ENCODE results near the gene TFRC.

The TFRC gene

GRCh38 chr3:196012941-196013476, 68.9 kb downstream of the TFRC start:
- DNase-seq (ENCODE audit: low read depth): no peak
- H3K4me3 ChIP-seq (ENCODE audit: low read depth, low read length): no peak overlapping the region
- TF ChIP-seq MAX (IDR thresholded peaks at IDR 0.05; ENCODE audit: low read depth, low read length): no peak
- TF ChIP-seq CTCF (IDR thresholded peaks at IDR 0.05; ENCODE audit: low read depth, low read length): no peak
- no peak for TF ChIP-seq POLR2A (IDR thresholded peaks at IDR 0.05; ENCODE audit: extremely low read depth, insufficient read length)
- TF ChIP-seq MYC (IDR thresholded peaks at IDR 0.05; ENCODE audit: low read depth, low read length): no peak

- DNase-seq (ENCODE audit: low read depth): no peak
- TF ChIP-seq CTCF (IDR thresholded peaks at IDR 0.05; ENCODE audit: low read depth, low read length) (no peak), MYC (IDR thresholded peaks at IDR 0.05; ENCODE audit: low read depth, low read length) (no peak), MAX (IDR thresholded peaks at IDR 0.05; ENCODE audit: low read depth, low read length) (no peak), POLR2A (IDR thresholded peaks at IDR 0.05; ENCODE audit: extremely low read depth, insufficient read length) (no peak)
Observed at GRCh38 chr3:196012481-196012880, 69.4 kb downstream of the TFRC start.

GRCh38 chr3:196009456-196009855, 72.4 kb downstream of the TFRC start:
- H3K4me3 ChIP-seq (ENCODE audit: low read depth, low read length): no peak overlapping the region
- DNase-seq (ENCODE audit: low read depth): no peak
- TF ChIP-seq CTCF (IDR thresholded peaks at IDR 0.05; ENCODE audit: low read depth, low read length): no peak
- TF ChIP-seq MYC (IDR thresholded peaks at IDR 0.05; ENCODE audit: low read depth, low read length): no peak
- TF ChIP-seq POLR2A (IDR thresholded peaks at IDR 0.05; ENCODE audit: extremely low read depth, insufficient read length): no peak
- no peak for TF ChIP-seq MAX (IDR thresholded peaks at IDR 0.05; ENCODE audit: low read depth, low read length)

More at GRCh38 chr3:196012481-196012880, 69.4 kb downstream of the TFRC start:
- H3K4me3 ChIP-seq (ENCODE audit: low read depth, low read length): no peak overlapping the region

- no peak for DNase-seq (ENCODE audit: low read depth)
- TF ChIP-seq CTCF (IDR thresholded peaks at IDR 0.05; ENCODE audit: low read depth, low read length) (no peak), MYC (IDR thresholded peaks at IDR 0.05; ENCODE audit: low read depth, low read length) (no peak), POLR2A (IDR thresholded peaks at IDR 0.05; ENCODE audit: extremely low read depth, insufficient read length) (no peak)
- no peak overlapping the region for H3K4me3 ChIP-seq (ENCODE audit: low read depth, low read length)
Observed at GRCh38 chr3:196008929-196009328, 73.0 kb downstream of the TFRC start.

GRCh38 chr3:196008387-196008786, 73.5 kb downstream of the TFRC start:
- no peak for TF ChIP-seq CTCF (IDR thresholded peaks at IDR 0.05; ENCODE audit: low read depth, low read length)
- no peak for TF ChIP-seq POLR2A (IDR thresholded peaks at IDR 0.05; ENCODE audit: extremely low read depth, insufficient read length)
- no peak for TF ChIP-seq MAX (IDR thresholded peaks at IDR 0.05; ENCODE audit: low read depth, low read length)
- TF ChIP-seq MYC (IDR thresholded peaks at IDR 0.05; ENCODE audit: low read depth, low read length): no peak
- no peak overlapping the region for H3K4me3 ChIP-seq (ENCODE audit: low read depth, low read length)
- DNase-seq (ENCODE audit: low read depth): no peak

Measured in NB4 (cell line).